Right atrium auricular region (tissue), 2 donors: ENCODE measurements around the gene RDX. TPM values are rescaled to one million over a fixed set of nuclear protein-coding genes. Genes with fewer than 3 reads are reported as not detected.

Experiments
- DNase-seq: peaks from one replicate; pipeline ENCODE4 v3.0.0-alpha.2; 2019; ENCODE audit warnings: low spot score
- H3K27ac ChIP-seq, 2 donors: fragments of 200-600 bp; sonication (generic); 1 replicate in 1 of 2; 2 replicates in 1 of 2; pipeline ENCODE4 v1.5.1; 2016 to 2019
- H3K27me3 ChIP-seq, 2 donors: fragments of 200-600 bp; sonication (generic); one replicate each; pipeline versions ENCODE4 v1.5.1 to v1.6.0; 2017 to 2019
- H3K36me3 ChIP-seq: fragments of 200-600 bp; sonication (generic); one replicate; pipeline ENCODE4 v1.5.1; 2016
- H3K4me1 ChIP-seq, 2 donors: fragments of 200-600 bp; sonication (generic); one replicate each; pipeline versions ENCODE4 v1.5.1 to v1.6.0; 2017 to 2019
- H3K4me3 ChIP-seq, 2 donors: fragments of 200-600 bp; sonication (generic); 1 replicate in 1 of 2; 2 replicates in 1 of 2; pipeline ENCODE4 v1.5.1; 2017 to 2019; ENCODE audit warnings: mild to moderate bottlenecking in 1 of 2, moderate library complexity in 1 of 2
- H3K9me3 ChIP-seq, 2 donors: fragments of 200-600 bp; sonication (generic); one replicate each; pipeline ENCODE4 v1.5.1; 2019
- total RNA-seq, 2 donors: library from RNA; depleted of rRNA; stranded (reverse); fragments of >200 nt; gene quantifications; one replicate each; pipeline ENCODE4 v1.1.0, GENCODE V29; 2016
- TF ChIP-seq, protein P1 (sequence below), 2 donors: fragments of 200-600 bp; sonication (generic); IDR thresholded peaks; one replicate each; pipeline ENCODE4 v1.5.1; 2019; ENCODE audit warnings: antibody characterized with exemption in 2 of 2

RDX gene
- total RNA-seq, 2 donors from 2014 or later: 58.8 to 78.5 TPM

DNA sequence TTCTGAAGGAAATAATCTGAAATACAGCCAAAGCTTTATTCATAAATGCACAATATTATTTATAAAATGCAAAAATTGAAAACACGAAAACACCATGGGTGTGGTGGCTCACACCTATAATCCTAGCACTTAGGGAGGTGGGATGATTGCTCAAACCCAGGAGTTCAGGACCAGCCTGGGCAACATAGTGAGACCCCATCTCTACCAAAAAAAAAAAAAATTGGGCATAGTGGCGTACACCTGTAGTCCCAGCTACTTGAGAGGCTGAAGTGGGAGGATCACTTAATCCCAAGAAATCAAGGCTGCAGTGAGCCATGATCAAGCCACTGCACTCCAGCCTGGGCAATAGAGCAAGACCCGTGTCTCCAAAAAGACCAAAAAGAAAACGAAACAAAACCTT lies 5.2 kb upstream of the RDX start:
- Histone ChIP-seq H3K27me3 (no peaks in the 10 kb centered on the region), H3K4me3 (no peak overlapping the region), H3K4me1 (peaks cover 0 to 12% of the 10 kb centered on the region in 2 donors), H3K9me3 (no peaks in the 10 kb centered on the region), H3K36me3 (no peaks in the 10 kb centered on the region), H3K27ac (no peak overlapping the region)
- TF ChIP-seq, protein P1, sequence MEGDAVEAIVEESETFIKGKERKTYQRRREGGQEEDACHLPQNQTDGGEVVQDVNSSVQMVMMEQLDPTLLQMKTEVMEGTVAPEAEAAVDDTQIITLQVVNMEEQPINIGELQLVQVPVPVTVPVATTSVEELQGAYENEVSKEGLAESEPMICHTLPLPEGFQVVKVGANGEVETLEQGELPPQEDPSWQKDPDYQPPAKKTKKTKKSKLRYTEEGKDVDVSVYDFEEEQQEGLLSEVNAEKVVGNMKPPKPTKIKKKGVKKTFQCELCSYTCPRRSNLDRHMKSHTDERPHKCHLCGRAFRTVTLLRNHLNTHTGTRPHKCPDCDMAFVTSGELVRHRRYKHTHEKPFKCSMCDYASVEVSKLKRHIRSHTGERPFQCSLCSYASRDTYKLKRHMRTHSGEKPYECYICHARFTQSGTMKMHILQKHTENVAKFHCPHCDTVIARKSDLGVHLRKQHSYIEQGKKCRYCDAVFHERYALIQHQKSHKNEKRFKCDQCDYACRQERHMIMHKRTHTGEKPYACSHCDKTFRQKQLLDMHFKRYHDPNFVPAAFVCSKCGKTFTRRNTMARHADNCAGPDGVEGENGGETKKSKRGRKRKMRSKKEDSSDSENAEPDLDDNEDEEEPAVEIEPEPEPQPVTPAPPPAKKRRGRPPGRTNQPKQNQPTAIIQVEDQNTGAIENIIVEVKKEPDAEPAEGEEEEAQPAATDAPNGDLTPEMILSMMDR (IDR thresholded peaks at IDR 0.05): no peak
- DNase-seq: no peak

DNA sequence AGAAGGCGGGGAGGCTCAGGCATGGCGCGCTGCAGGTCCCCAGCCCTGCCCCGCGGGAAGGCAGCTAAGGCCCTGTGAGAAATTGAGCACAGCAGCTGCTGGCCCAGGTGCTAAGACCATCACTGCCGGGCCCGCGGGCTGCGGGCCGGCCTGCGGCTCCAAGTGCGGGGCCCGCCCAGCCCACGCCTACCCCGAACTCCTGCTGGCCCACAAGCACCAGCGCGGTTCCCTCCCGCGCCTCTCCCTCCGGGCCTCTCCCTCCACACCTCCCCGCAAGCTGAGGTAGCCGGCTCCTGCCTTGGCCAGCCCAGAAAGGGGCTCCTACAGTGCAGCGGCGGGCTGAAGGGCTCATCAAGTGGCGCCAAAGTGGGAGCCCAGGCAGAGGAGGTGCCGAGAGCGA lies 4.6 kb upstream of the RDX start:
- DNase-seq: no peak
- Histone ChIP-seq H3K27ac (no peak overlapping the region), H3K9me3 (no peaks in the 10 kb centered on the region), H3K4me1 (peaks cover 0 to 12% of the 10 kb centered on the region in 2 donors), H3K36me3 (no peaks in the 10 kb centered on the region), H3K4me3 (no peak overlapping the region), H3K27me3 (no peaks in the 10 kb centered on the region)
- TF ChIP-seq, protein P1 (IDR thresholded peaks at IDR 0.05): no peak

DNA sequence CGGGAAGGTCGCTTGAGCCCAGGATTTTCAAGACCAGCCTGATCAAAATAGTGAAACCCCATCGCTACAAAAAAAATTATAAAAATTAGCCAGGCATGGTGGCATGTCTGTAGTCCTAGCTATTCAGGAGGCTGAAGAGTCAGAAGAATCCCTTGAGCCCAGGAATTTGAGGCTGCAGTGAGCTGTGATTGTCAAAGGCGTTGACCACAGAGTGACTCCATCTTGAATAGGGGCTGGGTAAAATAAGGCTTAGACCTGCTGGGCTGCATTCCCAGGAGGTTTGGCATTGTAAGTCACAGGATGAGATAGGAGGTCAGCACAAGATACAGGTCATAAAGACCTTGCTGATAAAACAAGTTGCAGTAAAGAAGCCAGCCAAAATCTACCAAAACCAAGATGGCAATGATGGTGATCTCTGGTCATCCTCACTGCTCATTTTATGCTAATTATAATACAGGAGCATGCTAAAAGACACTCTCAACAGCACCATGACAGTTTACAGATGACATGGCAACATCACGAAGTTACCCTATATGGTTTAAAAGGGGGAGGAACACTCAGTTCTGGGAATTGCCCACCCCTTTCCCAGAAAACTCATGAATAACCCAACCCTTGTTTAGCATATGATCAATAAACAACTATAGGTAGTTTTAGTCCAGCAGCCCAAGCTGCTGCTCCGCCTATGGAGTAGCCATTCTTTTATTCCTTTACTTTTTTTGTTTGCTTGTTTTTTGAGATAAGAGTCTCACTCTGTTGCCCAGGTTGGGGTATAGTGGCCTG lies 2.8 kb upstream of the RDX start:
- no peaks in the 10 kb centered on the region for H3K36me3 ChIP-seq
- H3K27me3 ChIP-seq: no peaks in the 10 kb centered on the region
- no peaks in the 10 kb centered on the region for H3K9me3 ChIP-seq
- no peak for DNase-seq
- no peak overlapping the region for H3K27ac ChIP-seq
- TF ChIP-seq, protein P1 (IDR thresholded peaks at IDR 0.05): no peak
- no peak overlapping the region for H3K4me3 ChIP-seq
- H3K4me1 ChIP-seq: peaks cover 0 to 19% of the 10 kb centered on the region in 2 donors

DNA sequence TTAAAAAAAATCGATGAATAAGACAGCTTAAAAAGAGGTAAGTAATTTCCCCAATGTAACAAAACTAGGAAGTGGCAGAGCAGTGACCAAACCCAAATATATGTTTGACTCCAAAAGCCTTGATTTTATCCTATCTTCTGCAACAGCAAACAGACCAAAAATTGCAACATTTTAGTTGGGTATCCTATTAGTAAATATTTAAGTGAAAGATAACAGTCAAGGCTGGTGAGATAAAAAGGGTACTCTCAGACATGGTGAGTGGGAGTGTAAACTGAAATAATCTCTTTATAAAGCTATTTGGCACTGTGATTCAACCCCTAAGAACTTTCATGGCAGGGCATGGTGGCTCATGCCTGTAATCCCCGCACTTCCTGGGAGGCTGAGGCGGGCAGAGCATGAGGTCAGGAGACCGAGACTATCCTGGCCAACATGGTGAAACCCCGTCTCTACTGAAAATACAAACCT lies 1.9 kb upstream of the RDX start:
- Histone ChIP-seq H3K27ac (no peak overlapping the region), H3K9me3 (no peaks in the 10 kb centered on the region), H3K4me1 (peaks cover 0 to 28% of the 10 kb centered on the region in 2 donors), H3K4me3 (no peak overlapping the region), H3K27me3 (no peaks in the 10 kb centered on the region), H3K36me3 (no peaks in the 10 kb centered on the region)
- TF ChIP-seq, protein P1 (IDR thresholded peaks at IDR 0.05): no peak
- no peak for DNase-seq

DNA sequence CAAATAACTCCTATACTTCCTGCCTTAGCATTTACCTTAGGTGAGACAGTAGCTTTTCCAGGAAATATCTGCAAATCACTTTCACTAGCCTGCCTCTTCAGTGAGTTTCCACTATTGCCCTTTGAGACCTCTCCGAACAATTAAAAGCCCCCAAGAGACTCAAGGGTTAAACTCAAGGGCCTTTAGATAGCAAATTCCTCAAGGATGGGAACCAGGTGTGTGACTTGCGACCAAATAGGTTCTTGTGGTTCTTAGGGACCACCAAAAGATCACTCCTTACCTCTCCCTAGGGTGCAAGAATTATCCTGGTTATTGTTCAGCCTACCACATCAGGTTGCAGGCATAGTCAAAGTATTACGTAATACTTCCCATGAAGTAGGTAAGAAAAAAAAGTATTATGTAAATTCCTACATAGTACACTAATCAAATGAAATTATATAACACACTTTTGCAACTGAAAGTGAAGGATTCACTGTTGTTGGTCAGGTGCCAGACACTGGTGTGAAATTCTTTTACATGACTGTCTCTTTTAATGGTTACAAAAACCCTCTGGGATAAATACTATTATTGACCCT lies 1.4 kb upstream of the RDX start:
- DNase-seq: no peak
- H3K27me3 ChIP-seq: no peaks in the 10 kb centered on the region
- H3K27ac ChIP-seq: no peak overlapping the region
- H3K36me3 ChIP-seq: no peaks in the 10 kb centered on the region
- no peak overlapping the region for H3K4me3 ChIP-seq
- H3K9me3 ChIP-seq: no peaks in the 10 kb centered on the region
- TF ChIP-seq, protein P1 (IDR thresholded peaks at IDR 0.05): no peak
- H3K4me1 ChIP-seq: peaks cover 0 to 32% of the 10 kb centered on the region in 2 donors
